Pancreas (tissue), 10 donors: ENCODE measurements around the gene SMG7. TPM values are rescaled to one million over a fixed set of nuclear protein-coding genes. Genes with fewer than 3 reads are reported as not detected.

Experiments
- ATAC-seq, 4 donors: fragments of 200-7000 bp; cut with Tn5 transposase; one replicate each; pipeline versions ENCODE4 v1.8.0 to v1.9.1; 2020; ENCODE audit warnings: mild to moderate bottlenecking in 4 of 4, moderate library complexity in 4 of 4
- DNase-seq, 6 donors: peaks; one replicate each; pipeline ENCODE4 v3.0.0-alpha.2; 2020
- FAIRE-seq: peaks from 2 replicates; lab custom pipeline; 2012; peaks lifted over from hg19 to GRCh38; lab: Jason Lieb, UNC
- H3K27ac ChIP-seq, 4 donors: fragments of 200-600 bp; sonication (generic); 1 replicate in 3 of 4; 2 replicates in 1 of 4; pipeline versions ENCODE4 v1.5.0 to v1.8.0; 2020
- H3K27me3 ChIP-seq, 4 donors: fragments of 200-600 bp; one replicate each; pipeline ENCODE4 v1.8.0; 2021
- H3K36me3 ChIP-seq, 3 donors: fragments of 200-600 bp; sonication (generic) in 1 of 3; one replicate each; pipeline versions ENCODE4 v1.5.0 to v1.8.0; 2020 to 2021
- H3K4me1 ChIP-seq, 3 donors: fragments of 200-600 bp; one replicate each; pipeline ENCODE4 v1.8.0; 2021
- H3K4me3 ChIP-seq, 4 donors: fragments of 200-600 bp; sonication (generic) in 2 of 4; one replicate each; pipeline versions ENCODE4 v1.5.0 to v1.8.0; 2020 to 2021
- H3K9me3 ChIP-seq, 4 donors: fragments of 200-600 bp; one replicate each; pipeline ENCODE4 v1.8.0; 2021
- CTCF ChIP-seq, 4 donors: fragments of 200-600 bp; sonication (generic) in 3 of 4; IDR thresholded peaks; one replicate each; pipeline versions ENCODE4 v1.5.0 to v1.8.0; 2021; ENCODE audit warnings: antibody characterized with exemption in 4 of 4
- WGBS, 2 donors: extraction: QIAGEN DNeasy Blood & Tissue Kit; methylation state at CpG; one replicate each; pipeline ENCODE4 v1.1.7; 2013; 5-methylcytosine and 5-hydroxymethylcytosine counted together
- intact Hi-C, 3 donors: fragments of 100-400 bp; cut with DNase I; formaldehyde crosslinking; loops; one replicate each; pipeline versions ENCODE4 v1.11.1 to v1.14.2; 2022
- polyA plus RNA-seq, 2 donors: library from polyadenylated mRNA; stranded (reverse); fragments of 200-250 nt; gene quantifications; one replicate each; pipeline ENCODE4 v1.2.3, GENCODE V29; 2013
- total RNA-seq, 6 donors: library from RNA; stranded (reverse); fragmentation: NEBNext Ultra II Directional in 4 of 6; extraction: Animal tissue kit (Norgen Biotek cat#: 25700) in 4 of 6; gene quantifications; one replicate each; pipeline versions ENCODE4 v1.2.1 to v1.2.4, GENCODE V29; 2021 to 2023
- donor health status: healthy with polysubstance abuse.
- donor health status: DM: no; HTN: no; CAD: no; lungs with moderate emphysema.
- donor health status: DM: no; HTN: no; CAD: no.
- donor health status: control.
- donor health status: control.
- donor health status: Bipolar disorder and iron deficiency.
- donor health status: DM: yes; HTN: yes; CAD: no.
- donor health status: DM: no; HTN: no; CAD: no.
- donor health status: DM: no; HTN: no; CAD: no.
- donor health status: DM: yes; HTN: yes; CAD: no.

Gene SMG7
- total and polyA plus RNA-seq, 8 donors, result 11.7 to 36.5 (median 23.9) TPM

GRCh38 chr1:183495420-183495819 is 23.1 kb downstream of the SMG7 start:
- Histone ChIP-seq H3K27me3 (no peaks in the 10 kb centered on the region), H3K36me3 (no peaks in the 10 kb centered on the region), H3K4me3 (no peak overlapping the region), H3K27ac (no peak overlapping the region), H3K9me3 (no peaks in the 10 kb centered on the region), H3K4me1 (no peaks in the 10 kb centered on the region)
- intact Hi-C loops, result no loop called here
- ATAC-seq (no peak), FAIRE-seq (no peak), DNase-seq (no peak)
- 95 to 98% methylated on average over 11 of the region's 11 CpGs for WGBS, 2 donors
- no peak for TF ChIP-seq CTCF (IDR thresholded peaks at IDR 0.05)

- Histone ChIP-seq H3K4me1 (no peaks in the 10 kb centered on the region), H3K36me3 (no peaks in the 10 kb centered on the region), H3K9me3 (no peaks in the 10 kb centered on the region), H3K4me3 (no peak overlapping the region), H3K27ac (no peak overlapping the region), H3K27me3 (no peaks in the 10 kb centered on the region)
- DNase-seq, result no peak
- FAIRE-seq, result no peak
- ATAC-seq, result no peak
- intact Hi-C loops, result no loop called here
- no peak for TF ChIP-seq CTCF (IDR thresholded peaks at IDR 0.05)
- 98 to 100% methylated on average over 2 of the region's 2 CpGs for WGBS, 2 donors
Measured at GRCh38 chr1:183497218-183497617, 24.9 kb downstream of the SMG7 start.

DNA sequence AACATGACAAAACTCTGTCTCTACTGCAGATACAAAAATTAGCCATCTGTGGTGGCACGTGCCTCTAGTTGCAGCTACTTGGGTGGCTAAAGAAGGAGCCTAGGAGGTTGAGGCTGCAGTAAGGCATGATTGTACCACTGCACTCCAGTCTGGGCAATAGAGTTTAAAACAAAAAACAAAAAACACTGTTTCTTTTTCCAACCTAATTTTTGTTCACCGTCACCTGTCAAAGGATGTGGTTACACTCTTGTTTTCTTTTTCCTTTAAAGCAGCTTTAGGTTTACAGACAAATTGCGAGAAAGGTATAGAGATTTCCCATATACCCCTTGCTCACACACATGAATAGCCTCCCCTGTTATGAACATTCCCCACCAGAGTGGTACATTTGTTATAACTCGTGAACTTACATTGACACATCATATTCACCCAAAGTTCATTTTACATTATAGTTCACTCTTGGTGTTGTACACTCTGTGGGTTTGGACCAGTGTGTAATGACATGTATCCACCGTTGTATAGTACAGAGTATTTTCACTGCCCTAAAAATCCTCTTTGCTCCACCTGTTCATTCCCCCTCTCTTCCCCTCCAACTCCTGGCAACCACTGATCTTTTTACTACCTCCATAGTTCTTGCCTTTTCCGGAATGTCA is 26.2 kb downstream of the SMG7 start:
- ATAC-seq (no peak), DNase-seq (no peak), FAIRE-seq (no peak)
- Histone ChIP-seq H3K36me3 (no peaks in the 10 kb centered on the region), H3K27ac (no peak overlapping the region), H3K4me3 (no peak overlapping the region), H3K27me3 (no peaks in the 10 kb centered on the region), H3K4me1 (peaks cover 6 to 7% (median 6%) of the 10 kb centered on the region in 3 donors), H3K9me3 (no peaks in the 10 kb centered on the region)
- intact Hi-C loops, result no loop called here
- TF ChIP-seq CTCF (IDR thresholded peaks at IDR 0.05), result no peak
- WGBS, 2 donors, result 91 to 92% methylated on average over 6 of the region's 6 CpGs

DNA sequence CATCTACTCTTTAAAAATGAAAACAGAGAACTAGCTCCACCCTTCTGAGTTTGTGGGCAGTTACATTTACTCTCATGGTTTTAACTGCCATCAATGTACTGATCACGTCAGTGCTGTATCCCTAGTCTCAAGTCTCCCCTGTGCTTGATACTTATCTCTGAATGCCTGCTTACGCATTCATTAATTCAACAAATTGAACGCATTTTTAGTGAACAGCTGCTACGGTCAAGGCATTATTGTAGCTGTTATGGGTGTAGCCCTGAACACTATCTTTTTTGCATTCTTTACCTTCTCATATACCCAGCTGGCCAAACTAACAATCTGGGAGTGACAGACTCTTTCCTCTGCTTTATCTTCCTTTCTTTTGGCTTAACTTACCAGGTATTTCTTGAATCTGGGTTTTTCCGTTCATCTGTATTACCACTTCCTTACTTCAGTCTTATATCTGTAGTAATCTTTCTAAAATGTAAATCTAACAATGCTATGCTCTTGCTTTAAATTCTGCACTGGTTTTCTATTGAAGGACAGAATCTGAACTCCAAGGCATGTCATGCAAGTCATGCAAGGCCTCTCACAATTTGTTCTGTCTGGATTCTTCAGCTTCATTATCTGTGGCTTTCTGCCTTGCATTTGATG is 33.3 kb downstream of the SMG7 start:
- FAIRE-seq (no peak), ATAC-seq (no peak), DNase-seq (no peak)
- intact Hi-C loops, result no loop called here
- Histone ChIP-seq H3K4me3 (no peak overlapping the region), H3K36me3 (no peaks in the 10 kb centered on the region), H3K27ac (no peak overlapping the region), H3K27me3 (no peaks in the 10 kb centered on the region), H3K4me1 (peaks cover 6 to 12% (median 7%) of the 10 kb centered on the region in 3 donors), H3K9me3 (no peaks in the 10 kb centered on the region)
- TF ChIP-seq CTCF (IDR thresholded peaks at IDR 0.05), result no peak
- 47 to 67% methylated on average over 5 of the region's 5 CpGs for WGBS, 2 donors

- no peak for DNase-seq
- H3K36me3 ChIP-seq, result no peaks in the 10 kb centered on the region
- H3K4me1 ChIP-seq, result peaks cover 6 to 12% (median 7%) of the 10 kb centered on the region in 3 donors
- no peak for TF ChIP-seq CTCF (IDR thresholded peaks at IDR 0.05)
- no peak overlapping the region for H3K4me3 ChIP-seq
- intact Hi-C loops, result no loop called here
- no peaks in the 10 kb centered on the region for H3K27me3 ChIP-seq
- FAIRE-seq, result no peak
- no peaks in the 10 kb centered on the region for H3K9me3 ChIP-seq
- 90 to 92% methylated on average over 4 of the region's 4 CpGs for WGBS, 2 donors
- no peak for ATAC-seq
- H3K27ac ChIP-seq, result no peak overlapping the region
Measured at GRCh38 chr1:183506561-183506960, 34.3 kb downstream of the SMG7 start.
